ENCODE measurements around the gene FAM53A. TPM values are rescaled to one million over a fixed set of nuclear protein-coding genes. Genes with fewer than 3 reads are reported as not detected.
"Not testable (repeated sequence)": the region's sequence is repeated elsewhere in the genome, so short reads cannot be mapped to it uniquely, and the experiment has no call there.

FAM53A gene
- total and polyA plus RNA-seq, 4 donors, result 1.1 to 3.5 (median 2.4) TPM

DNA sequence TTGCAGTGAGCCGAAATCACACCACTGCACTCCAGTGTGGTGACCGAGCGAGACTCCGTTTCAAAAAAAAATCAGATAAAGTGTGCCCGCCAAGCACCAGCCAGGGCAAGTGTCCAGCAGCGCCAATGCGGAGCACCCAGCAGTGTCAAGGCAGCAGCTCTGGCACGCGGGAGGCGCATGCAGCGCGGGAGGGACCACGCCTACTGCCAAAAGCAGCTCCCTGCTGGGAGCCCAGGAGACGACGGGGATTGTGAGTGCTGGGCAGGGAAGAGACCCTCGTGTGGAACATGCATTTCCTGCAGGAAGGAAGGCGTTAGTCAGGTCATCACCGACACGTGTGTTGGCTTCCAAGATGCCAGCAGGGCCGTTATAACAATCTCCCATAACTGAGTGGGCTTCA is 10.4 kb downstream of the FAM53A start:
- no peak overlapping the region for H3K4me3 ChIP-seq (ENCODE audit: low read depth, low read length)
- DNase-seq (ENCODE audit: low read depth in 4 of 6, low spot score in 6 of 6), result no peak
- no peaks in the 10 kb centered on the region for H3K9me3 ChIP-seq (ENCODE audit: control insufficient read depth, insufficient read depth, low read length)
- WGBS (ENCODE audit: insufficient coverage), result 81% methylated on average over 16 of the region's 20 CpGs
- H3K27me3 ChIP-seq (ENCODE audit: control insufficient read depth, insufficient read depth, low read length), result no peaks in the 10 kb centered on the region
- H3K4me1 ChIP-seq (ENCODE audit: control insufficient read depth, insufficient read depth, low read length), result no peaks in the 10 kb centered on the region
- H3K36me3 ChIP-seq (ENCODE audit: control insufficient read depth, insufficient read depth, low read length), result peaks cover 14% of the 10 kb centered on the region
- no peak overlapping the region for H3K27ac ChIP-seq (ENCODE audit: low read depth, low read length)

GRCh38 chr4:1671011-1671410 is 13.1 kb downstream of the FAM53A start:
- peaks cover 26% of the 10 kb centered on the region for H3K36me3 ChIP-seq (ENCODE audit: control insufficient read depth, insufficient read depth, low read length)
- not testable (repeated sequence) for H3K4me1 ChIP-seq (ENCODE audit: control insufficient read depth, insufficient read depth, low read length); H3K4me3 ChIP-seq (ENCODE audit: low read depth, low read length); DNase-seq (ENCODE audit: low read depth in 4 of 6, low spot score in 6 of 6); H3K9me3 ChIP-seq (ENCODE audit: control insufficient read depth, insufficient read depth, low read length); H3K27me3 ChIP-seq (ENCODE audit: control insufficient read depth, insufficient read depth, low read length); H3K27ac ChIP-seq (ENCODE audit: low read depth, low read length)
- 93% methylated on average over 14 of the region's 20 CpGs for WGBS (ENCODE audit: insufficient coverage)

- Histone ChIP-seq H3K27ac (ENCODE audit: low read depth, low read length) (no peak overlapping the region), H3K4me3 (ENCODE audit: low read depth, low read length) (no peak overlapping the region), H3K36me3 (ENCODE audit: control insufficient read depth, insufficient read depth, low read length) (peaks cover 26% of the 10 kb centered on the region), H3K27me3 (ENCODE audit: control insufficient read depth, insufficient read depth, low read length) (no peaks in the 10 kb centered on the region), H3K9me3 (ENCODE audit: control insufficient read depth, insufficient read depth, low read length) (no peaks in the 10 kb centered on the region), H3K4me1 (ENCODE audit: control insufficient read depth, insufficient read depth, low read length) (no peaks in the 10 kb centered on the region)
- DNase-seq (ENCODE audit: low read depth in 4 of 6, low spot score in 6 of 6), result no peak
- 89% methylated on average over 11 of the region's 11 CpGs for WGBS (ENCODE audit: insufficient coverage)
These were observed 13.8 kb downstream of the FAM53A start for GRCh38 chr4:1670279-1670678.

- Histone ChIP-seq H3K36me3 (ENCODE audit: control insufficient read depth, insufficient read depth, low read length) (peaks cover 26% of the 10 kb centered on the region), H3K27me3 (ENCODE audit: control insufficient read depth, insufficient read depth, low read length) (no peaks in the 10 kb centered on the region), H3K27ac (ENCODE audit: low read depth, low read length) (no peak overlapping the region), H3K4me1 (ENCODE audit: control insufficient read depth, insufficient read depth, low read length) (no peaks in the 10 kb centered on the region), H3K4me3 (ENCODE audit: low read depth, low read length) (no peak overlapping the region), H3K9me3 (ENCODE audit: control insufficient read depth, insufficient read depth, low read length) (no peaks in the 10 kb centered on the region)
- 95% methylated on average over 20 of the region's 21 CpGs for WGBS (ENCODE audit: insufficient coverage)
- no peak for DNase-seq (ENCODE audit: low read depth in 4 of 6, low spot score in 6 of 6)
These were observed 14.3 kb downstream of the FAM53A start for GRCh38 chr4:1669850-1670249.

DNA sequence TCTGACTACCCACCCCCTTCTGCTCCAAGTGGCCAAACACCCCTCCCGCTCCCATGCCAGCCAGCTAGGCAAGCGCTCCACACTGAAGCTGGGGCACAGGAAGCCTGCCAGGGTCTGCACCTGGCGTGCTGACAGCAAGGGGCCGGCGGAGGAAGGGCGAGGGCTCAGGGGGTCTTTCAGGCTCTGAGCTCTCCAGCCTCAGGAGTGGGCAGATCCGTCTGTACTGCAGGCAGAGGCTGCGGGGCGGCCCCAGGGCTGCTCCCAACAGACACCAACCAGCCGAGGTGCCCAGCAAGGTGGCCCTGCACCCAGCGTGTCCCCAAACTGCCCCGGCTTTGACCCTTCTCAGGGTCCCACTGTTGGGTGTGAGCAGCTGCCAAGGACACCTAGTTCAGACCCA is 14.8 kb downstream of the FAM53A start:
- no peaks in the 10 kb centered on the region for H3K9me3 ChIP-seq (ENCODE audit: control insufficient read depth, insufficient read depth, low read length)
- H3K27me3 ChIP-seq (ENCODE audit: control insufficient read depth, insufficient read depth, low read length), result no peaks in the 10 kb centered on the region
- H3K36me3 ChIP-seq (ENCODE audit: control insufficient read depth, insufficient read depth, low read length), result peaks cover 26% of the 10 kb centered on the region
- no peak overlapping the region for H3K4me3 ChIP-seq (ENCODE audit: low read depth, low read length)
- H3K27ac ChIP-seq (ENCODE audit: low read depth, low read length), result no peak overlapping the region
- WGBS (ENCODE audit: insufficient coverage), result 81% methylated on average over 12 of the region's 12 CpGs
- DNase-seq (ENCODE audit: low read depth in 4 of 6, low spot score in 6 of 6), result no peak
- H3K4me1 ChIP-seq (ENCODE audit: control insufficient read depth, insufficient read depth, low read length), result no peaks in the 10 kb centered on the region

GRCh38 chr4:1668488-1668840 is 15.6 kb downstream of the FAM53A start:
- Histone ChIP-seq H3K4me3 (ENCODE audit: low read depth, low read length) (no peak overlapping the region), H3K36me3 (ENCODE audit: control insufficient read depth, insufficient read depth, low read length) (peaks cover 23% of the 10 kb centered on the region), H3K27me3 (ENCODE audit: control insufficient read depth, insufficient read depth, low read length) (no peaks in the 10 kb centered on the region), H3K27ac (ENCODE audit: low read depth, low read length) (no peak overlapping the region), H3K9me3 (ENCODE audit: control insufficient read depth, insufficient read depth, low read length) (no peaks in the 10 kb centered on the region), H3K4me1 (ENCODE audit: control insufficient read depth, insufficient read depth, low read length) (no peaks in the 10 kb centered on the region)
- no peak for DNase-seq (ENCODE audit: low read depth in 4 of 6, low spot score in 6 of 6)
- WGBS (ENCODE audit: insufficient coverage), result 81% methylated on average over 8 of the region's 8 CpGs

- DNase-seq (ENCODE audit: low read depth in 4 of 6, low spot score in 6 of 6), result no peak
- H3K4me1 ChIP-seq (ENCODE audit: control insufficient read depth, insufficient read depth, low read length), result no peaks in the 10 kb centered on the region
- H3K27me3 ChIP-seq (ENCODE audit: control insufficient read depth, insufficient read depth, low read length), result no peaks in the 10 kb centered on the region
- no peak overlapping the region for H3K27ac ChIP-seq (ENCODE audit: low read depth, low read length)
- no peak overlapping the region for H3K4me3 ChIP-seq (ENCODE audit: low read depth, low read length)
- no peaks in the 10 kb centered on the region for H3K9me3 ChIP-seq (ENCODE audit: control insufficient read depth, insufficient read depth, low read length)
- H3K36me3 ChIP-seq (ENCODE audit: control insufficient read depth, insufficient read depth, low read length), result peaks cover 23% of the 10 kb centered on the region
- WGBS (ENCODE audit: insufficient coverage), result 80% methylated on average over 15 of the region's 15 CpGs
These were observed 16.8 kb downstream of the FAM53A start for GRCh38 chr4:1667273-1667672.

DNA sequence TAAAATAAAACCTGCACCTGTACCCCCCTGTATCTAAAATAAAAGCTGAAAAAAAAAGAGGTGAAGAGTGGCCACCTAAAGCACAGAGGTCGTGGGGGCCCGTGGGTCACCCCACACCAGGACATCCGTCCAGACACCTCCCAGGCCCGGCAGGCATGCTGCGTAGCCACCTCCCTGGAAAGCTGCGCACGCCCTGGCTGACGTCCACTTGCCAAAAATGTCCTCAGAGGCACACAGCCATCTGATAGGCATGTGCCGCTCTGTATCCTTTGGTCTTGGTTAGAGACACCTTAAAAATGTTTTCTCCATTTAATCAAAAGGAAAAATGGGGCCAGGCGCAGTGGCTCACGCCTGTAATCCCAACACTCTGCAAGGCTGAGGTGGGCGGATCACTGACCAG is 17.7 kb downstream of the FAM53A start:
- Histone ChIP-seq H3K4me1 (ENCODE audit: control insufficient read depth, insufficient read depth, low read length) (no peaks in the 10 kb centered on the region), H3K9me3 (ENCODE audit: control insufficient read depth, insufficient read depth, low read length) (no peaks in the 10 kb centered on the region), H3K4me3 (ENCODE audit: low read depth, low read length) (no peak overlapping the region), H3K27ac (ENCODE audit: low read depth, low read length) (no peak overlapping the region), H3K27me3 (ENCODE audit: control insufficient read depth, insufficient read depth, low read length) (no peaks in the 10 kb centered on the region), H3K36me3 (ENCODE audit: control insufficient read depth, insufficient read depth, low read length) (peaks cover 23% of the 10 kb centered on the region)
- no peak for DNase-seq (ENCODE audit: low read depth in 4 of 6, low spot score in 6 of 6)
- 83% methylated on average over 10 of the region's 12 CpGs for WGBS (ENCODE audit: insufficient coverage)

- Histone ChIP-seq H3K4me3 (ENCODE audit: low read depth, low read length) (no peak overlapping the region), H3K9me3 (ENCODE audit: control insufficient read depth, insufficient read depth, low read length) (no peaks in the 10 kb centered on the region), H3K27me3 (ENCODE audit: control insufficient read depth, insufficient read depth, low read length) (no peaks in the 10 kb centered on the region), H3K4me1 (ENCODE audit: control insufficient read depth, insufficient read depth, low read length) (no peaks in the 10 kb centered on the region), H3K27ac (ENCODE audit: low read depth, low read length) (no peak overlapping the region), H3K36me3 (ENCODE audit: control insufficient read depth, insufficient read depth, low read length) (peaks cover 16% of the 10 kb centered on the region)
- DNase-seq (ENCODE audit: low read depth in 4 of 6, low spot score in 6 of 6), result no peak
- WGBS (ENCODE audit: insufficient coverage), result 98% methylated on average over 8 of the region's 8 CpGs
These were observed 20.0 kb downstream of the FAM53A start for GRCh38 chr4:1664141-1664540.

GRCh38 chr4:1663549-1663948 is 20.6 kb downstream of the FAM53A start:
- whole genome bisulfite sequencing (ENCODE audit: insufficient coverage), result 93% methylated on average over 4 of the region's 5 CpGs
- peaks cover 18% of the 10 kb centered on the region for H3K36me3 ChIP-seq (ENCODE audit: control insufficient read depth, insufficient read depth, low read length)
- no peak overlapping the region for H3K4me3 ChIP-seq (ENCODE audit: low read depth, low read length)
- no peak overlapping the region for H3K27ac ChIP-seq (ENCODE audit: low read depth, low read length)
- H3K27me3 ChIP-seq (ENCODE audit: control insufficient read depth, insufficient read depth, low read length), result no peaks in the 10 kb centered on the region
- no peak for DNase-seq (ENCODE audit: low read depth in 4 of 6, low spot score in 6 of 6)
- H3K4me1 ChIP-seq (ENCODE audit: control insufficient read depth, insufficient read depth, low read length), result no peaks in the 10 kb centered on the region
- no peaks in the 10 kb centered on the region for H3K9me3 ChIP-seq (ENCODE audit: control insufficient read depth, insufficient read depth, low read length)
